Measurements from ENCODE around the gene TEX55. TPM values are rescaled to one million over a fixed set of nuclear protein-coding genes. Genes with fewer than 3 reads are reported as not detected.
"Not testable (repeated sequence)": the region's sequence is repeated elsewhere in the genome, so short reads cannot be mapped to it uniquely, and the experiment has no call there.

The TEX55 gene
- total and polyA plus RNA-seq, 2 donors (not counting 1 experiment from before 2014, with no cell fraction given) = not detected

DNA sequence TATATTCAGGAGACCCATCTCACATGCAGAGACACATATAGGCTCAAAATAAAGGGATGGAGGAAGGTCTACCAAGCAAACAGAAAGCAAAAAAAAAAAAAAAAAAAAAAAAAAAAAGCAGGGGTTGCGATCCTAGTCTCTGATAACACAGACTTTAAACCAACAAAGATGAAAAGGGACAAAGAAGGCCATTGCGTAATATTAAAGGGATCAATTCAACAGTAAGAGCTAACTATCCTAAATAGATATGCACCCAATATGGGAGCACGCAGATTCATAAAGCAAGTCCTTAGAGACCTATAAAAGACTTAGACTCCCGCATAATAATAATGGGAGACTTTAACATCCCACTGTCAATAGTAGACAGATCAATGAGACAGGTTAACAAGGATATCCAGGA lies 13.7 kb upstream of the TEX55 start:
- 100% methylated on average over 1 of the region's 4 CpGs for WGBS (ENCODE audit: insufficient coverage)
- H3K4me3 Mint-ChIP-seq; H3K36me3 ChIP-seq (replicated peaks in 1 of 2; ENCODE audit: control extremely low read depth in 1 of 2, control insufficient read depth in 1 of 2, extremely low read depth in 1 of 2, insufficient read depth in 2 of 2, low read length in 1 of 2); H3K4me3 ChIP-seq (ENCODE audit: control extremely low read depth in 1 of 5, extremely low read depth in 1 of 5, insufficient read depth in 1 of 5, low read depth in 2 of 5, low read length in 4 of 5); H3K4me2 ChIP-seq (replicated peaks; ENCODE audit: low read depth, low read length, poor library complexity, severe bottlenecking); H3K79me2 ChIP-seq (ENCODE audit: control insufficient read depth, insufficient read depth, low read length); H3K27ac Mint-ChIP-seq; H3K4me1 Mint-ChIP-seq; H3K9ac ChIP-seq (ENCODE audit: low read length); intact Hi-C loops (cut with micrococcal nuclease); ATAC-seq (ENCODE audit: low read depth); POLR2A ChIA-PET; H3K27me3 ChIP-seq (replicated peaks in 1 of 4; ENCODE audit: control extremely low read depth in 1 of 4, control insufficient read depth in 3 of 4, insufficient read depth in 4 of 4, low read length in 3 of 4); H2AFZ ChIP-seq (ENCODE audit: insufficient read depth, low read depth, low read length, poor library complexity, severe bottlenecking); H3K9me3 ChIP-seq (ENCODE audit: control extremely low read depth in 1 of 3, control insufficient read depth in 2 of 3, insufficient read depth in 1 of 3, low read length in 2 of 3); DNase-seq; H3K4me1 ChIP-seq (ENCODE audit: control insufficient read depth in 2 of 2, insufficient read depth in 2 of 2, low read length in 2 of 2); H4K20me1 ChIP-seq (ENCODE audit: control insufficient read depth, insufficient read depth, low read length, poor library complexity, severe bottlenecking); H3K27ac ChIP-seq (ENCODE audit: low read length in 2 of 2); H3K9me3 Mint-ChIP-seq (ENCODE audit: insufficient read depth): not testable (repeated sequence)
- CTCF ChIA-PET = interaction anchor here (0.6 kb wide), 1 partner anchor 184 kb away, joined by 4 read pairs; no protein-coding TSS in a partner anchor
- peaks cover 13% of the 10 kb centered on the region for H3K27me3 Mint-ChIP-seq

DNA sequence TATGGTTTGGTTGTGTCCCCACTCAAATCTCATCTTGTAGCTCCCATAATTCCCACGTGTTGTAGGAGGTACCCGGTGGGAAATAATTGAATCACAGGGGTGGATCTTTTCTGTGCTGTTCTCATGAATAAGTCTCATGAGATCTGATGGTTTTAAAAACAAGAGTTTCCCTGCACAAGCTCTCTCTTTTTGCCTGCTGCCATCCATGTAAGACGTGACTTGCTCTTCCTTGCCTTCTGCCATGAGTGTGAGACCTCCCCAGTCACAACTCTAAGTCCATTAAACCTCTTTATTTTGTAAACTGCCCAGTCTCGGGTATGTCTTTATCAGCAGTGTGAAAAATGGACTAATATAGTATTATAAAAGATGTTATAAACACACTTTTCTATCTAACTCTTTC lies 6.6 kb upstream of the TEX55 start:
- H3K4me1 Mint-ChIP-seq; H3K36me3 ChIP-seq (replicated peaks in 1 of 2; ENCODE audit: control extremely low read depth in 1 of 2, control insufficient read depth in 1 of 2, extremely low read depth in 1 of 2, insufficient read depth in 2 of 2, low read length in 1 of 2); H3K27me3 Mint-ChIP-seq; H2AFZ ChIP-seq (ENCODE audit: insufficient read depth, low read depth, low read length, poor library complexity, severe bottlenecking); ATAC-seq (ENCODE audit: low read depth); H4K20me1 ChIP-seq (ENCODE audit: control insufficient read depth, insufficient read depth, low read length, poor library complexity, severe bottlenecking); intact Hi-C loops (cut with micrococcal nuclease); H3K27me3 ChIP-seq (replicated peaks in 1 of 4; ENCODE audit: control extremely low read depth in 1 of 4, control insufficient read depth in 3 of 4, insufficient read depth in 4 of 4, low read length in 3 of 4); POLR2A ChIA-PET; DNase-seq; CTCF ChIA-PET; H3K27ac Mint-ChIP-seq; H3K4me3 Mint-ChIP-seq; H3K4me1 ChIP-seq (ENCODE audit: control insufficient read depth in 2 of 2, insufficient read depth in 2 of 2, low read length in 2 of 2); H3K9me3 Mint-ChIP-seq (ENCODE audit: insufficient read depth); H3K9me3 ChIP-seq (ENCODE audit: control extremely low read depth in 1 of 3, control insufficient read depth in 2 of 3, insufficient read depth in 1 of 3, low read length in 2 of 3); H3K27ac ChIP-seq (ENCODE audit: low read length in 2 of 2); H3K79me2 ChIP-seq (ENCODE audit: control insufficient read depth, insufficient read depth, low read length); H3K9ac ChIP-seq (ENCODE audit: low read length); H3K4me3 ChIP-seq (ENCODE audit: control extremely low read depth in 1 of 5, extremely low read depth in 1 of 5, insufficient read depth in 1 of 5, low read depth in 2 of 5, low read length in 4 of 5); H3K4me2 ChIP-seq (replicated peaks; ENCODE audit: low read depth, low read length, poor library complexity, severe bottlenecking): not testable (repeated sequence)
- WGBS (ENCODE audit: insufficient coverage) = 83% methylated on average over 1 of the region's 4 CpGs

DNA sequence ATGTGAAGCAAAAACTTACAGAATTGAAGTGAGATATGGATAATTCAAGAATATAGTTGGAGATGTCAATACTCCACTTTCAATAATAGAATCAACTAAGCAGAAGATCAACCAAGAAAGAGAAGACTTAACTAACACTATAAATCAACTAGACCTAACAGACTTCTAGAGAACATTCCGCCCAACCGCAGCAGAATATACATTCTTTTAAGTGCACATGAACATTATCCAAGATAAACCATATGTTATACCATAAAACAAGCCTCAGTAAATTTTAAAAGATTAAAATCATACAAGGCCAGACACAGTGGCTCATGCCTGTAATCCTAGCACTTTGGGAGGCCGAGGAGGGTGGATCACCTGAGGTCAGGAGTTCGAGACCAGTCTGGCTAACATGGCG lies 5.5 kb upstream of the TEX55 start:
- WGBS (ENCODE audit: insufficient coverage) = 97% methylated on average over 4 of the region's 5 CpGs
- no peaks in the 10 kb centered on the region for H3K9me3 Mint-ChIP-seq (ENCODE audit: insufficient read depth)
- no peak overlapping the region for H3K27ac Mint-ChIP-seq
- H3K4me3 Mint-ChIP-seq = no peak overlapping the region
- no peaks in the 10 kb centered on the region for H3K4me1 Mint-ChIP-seq
- H4K20me1 ChIP-seq (ENCODE audit: control insufficient read depth, insufficient read depth, low read length, poor library complexity, severe bottlenecking) = no peaks in the 10 kb centered on the region
- intact Hi-C loops (cut with micrococcal nuclease) = no loop called here
- CTCF ChIA-PET = no interaction called here
- H3K9me3 ChIP-seq (ENCODE audit: control extremely low read depth in 1 of 3, control insufficient read depth in 2 of 3, insufficient read depth in 1 of 3, low read length in 2 of 3) = no peaks in the 10 kb centered on the region
- H3K27ac ChIP-seq (ENCODE audit: low read length in 2 of 2) = no peak overlapping the region
- no peak overlapping the region for H3K4me3 ChIP-seq (ENCODE audit: control extremely low read depth in 1 of 5, extremely low read depth in 1 of 5, insufficient read depth in 1 of 5, low read depth in 2 of 5, low read length in 4 of 5)
- no peak for DNase-seq
- POLR2A ChIA-PET = no interaction called here
- no peaks in the 10 kb centered on the region for H3K36me3 ChIP-seq (replicated peaks in 1 of 2; ENCODE audit: control extremely low read depth in 1 of 2, control insufficient read depth in 1 of 2, extremely low read depth in 1 of 2, insufficient read depth in 2 of 2, low read length in 1 of 2)
- peaks cover 3% of the 10 kb centered on the region for H3K27me3 Mint-ChIP-seq
- H3K9ac ChIP-seq (ENCODE audit: low read length) = no peak overlapping the region
- no peak overlapping the region for H3K4me2 ChIP-seq (replicated peaks; ENCODE audit: low read depth, low read length, poor library complexity, severe bottlenecking)
- H2AFZ ChIP-seq (ENCODE audit: insufficient read depth, low read depth, low read length, poor library complexity, severe bottlenecking) = no peak overlapping the region
- H3K27me3 ChIP-seq (replicated peaks in 1 of 4; ENCODE audit: control extremely low read depth in 1 of 4, control insufficient read depth in 3 of 4, insufficient read depth in 4 of 4, low read length in 3 of 4) = no peaks in the 10 kb centered on the region
- H3K4me1 ChIP-seq (ENCODE audit: control insufficient read depth in 2 of 2, insufficient read depth in 2 of 2, low read length in 2 of 2) = no peaks in the 10 kb centered on the region
- ATAC-seq (ENCODE audit: low read depth) = no peak
- H3K79me2 ChIP-seq (ENCODE audit: control insufficient read depth, insufficient read depth, low read length) = no peaks in the 10 kb centered on the region
- TF ChIP-seq, protein P1, sequence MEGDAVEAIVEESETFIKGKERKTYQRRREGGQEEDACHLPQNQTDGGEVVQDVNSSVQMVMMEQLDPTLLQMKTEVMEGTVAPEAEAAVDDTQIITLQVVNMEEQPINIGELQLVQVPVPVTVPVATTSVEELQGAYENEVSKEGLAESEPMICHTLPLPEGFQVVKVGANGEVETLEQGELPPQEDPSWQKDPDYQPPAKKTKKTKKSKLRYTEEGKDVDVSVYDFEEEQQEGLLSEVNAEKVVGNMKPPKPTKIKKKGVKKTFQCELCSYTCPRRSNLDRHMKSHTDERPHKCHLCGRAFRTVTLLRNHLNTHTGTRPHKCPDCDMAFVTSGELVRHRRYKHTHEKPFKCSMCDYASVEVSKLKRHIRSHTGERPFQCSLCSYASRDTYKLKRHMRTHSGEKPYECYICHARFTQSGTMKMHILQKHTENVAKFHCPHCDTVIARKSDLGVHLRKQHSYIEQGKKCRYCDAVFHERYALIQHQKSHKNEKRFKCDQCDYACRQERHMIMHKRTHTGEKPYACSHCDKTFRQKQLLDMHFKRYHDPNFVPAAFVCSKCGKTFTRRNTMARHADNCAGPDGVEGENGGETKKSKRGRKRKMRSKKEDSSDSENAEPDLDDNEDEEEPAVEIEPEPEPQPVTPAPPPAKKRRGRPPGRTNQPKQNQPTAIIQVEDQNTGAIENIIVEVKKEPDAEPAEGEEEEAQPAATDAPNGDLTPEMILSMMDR (IDR thresholded peaks at IDR 0.05) = no peak
- no peak for TF ChIP-seq EZH2 (IDR thresholded peaks at IDR 0.05; ENCODE audit: borderline replicate concordance, insufficient read depth, low read depth, low read length, poor library complexity, severe bottlenecking)

Data from B cell (primary cell).